ENCODE results near the gene VAV1.
"Not testable (repeated sequence)": the region's sequence is repeated elsewhere in the genome, so short reads cannot be mapped to it uniquely, and the experiment has no call there.

The VAV1 gene

DNA sequence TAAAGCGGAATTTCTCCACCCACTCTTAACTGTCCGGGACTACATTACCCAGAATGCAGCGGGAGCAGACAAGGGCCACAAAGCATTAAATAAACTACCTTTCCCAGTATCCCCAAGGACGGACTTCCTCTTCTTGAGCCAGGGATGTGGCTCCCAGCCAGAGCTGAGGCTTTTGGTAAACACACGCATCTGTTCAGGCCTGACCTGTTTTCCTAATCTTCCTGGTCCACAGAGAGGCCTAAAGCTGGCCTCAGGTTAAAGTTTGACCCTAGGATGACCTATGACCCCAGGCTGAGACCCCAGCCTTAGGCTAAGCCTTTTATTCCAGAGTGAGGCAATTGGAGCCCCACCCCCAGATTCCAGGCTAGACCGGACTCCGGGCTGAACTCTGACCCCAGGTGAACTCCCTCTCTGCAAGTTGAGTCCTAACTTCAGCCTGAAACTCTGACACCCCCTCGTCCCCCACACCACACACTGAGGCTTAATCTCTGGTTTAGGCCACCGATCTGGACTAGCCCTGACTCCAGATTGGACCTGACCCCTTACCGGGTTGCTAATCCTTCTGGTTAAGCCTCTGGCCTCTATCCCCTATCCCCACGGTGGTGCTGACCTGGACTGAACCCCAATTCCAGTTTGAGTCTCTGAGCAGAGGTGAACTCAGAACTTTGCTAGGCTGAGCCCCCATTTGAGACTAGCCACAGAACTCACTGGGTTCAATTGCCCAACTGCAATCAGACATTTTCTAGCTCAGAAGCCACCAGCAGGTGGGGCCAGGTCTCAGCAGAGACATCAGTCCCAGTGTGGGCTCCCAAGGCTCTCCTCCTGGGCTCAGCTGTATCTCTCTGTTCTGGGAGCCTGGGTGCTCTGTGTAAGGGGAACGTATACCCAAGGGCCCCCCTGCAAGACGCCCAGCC, 34.4 kb upstream of the VAV1 start:
- DNase-seq (ENCODE audit: low spot score) = peak; percentile 84

DNA sequence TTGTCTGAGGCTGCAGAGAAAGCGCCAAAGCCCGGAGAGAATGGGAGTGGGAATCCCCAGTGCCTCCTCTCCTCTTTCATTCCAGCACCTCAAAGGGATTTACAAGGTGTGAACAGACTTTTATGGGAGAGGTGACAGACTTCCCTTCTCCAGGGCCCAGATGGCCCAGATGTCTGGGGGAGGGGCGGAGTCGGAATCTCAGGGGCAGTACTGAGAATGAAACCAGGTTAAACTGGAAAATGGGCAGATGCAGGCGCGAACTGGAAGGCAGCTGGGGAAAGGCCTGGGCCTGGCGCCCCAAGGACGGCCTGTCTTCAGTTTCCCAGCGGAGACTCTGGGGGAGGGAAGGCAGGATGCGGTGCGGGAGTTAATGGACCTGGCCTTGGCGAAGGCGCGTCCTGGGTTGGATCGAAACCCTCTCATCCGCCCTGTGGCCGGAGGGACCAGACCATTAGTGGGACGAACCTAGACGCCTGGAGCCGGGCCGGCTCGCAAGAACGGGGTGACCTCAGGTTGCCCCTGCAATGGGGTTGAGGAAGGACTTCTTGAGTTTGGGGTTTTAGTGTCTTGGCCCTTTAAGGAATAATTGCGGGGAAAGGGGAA, 33.6 kb upstream of the VAV1 start:
- DNase-seq (ENCODE audit: low spot score) = peak; percentile 14

- DNase-seq (ENCODE audit: low spot score) = peak; percentile 84
Observed at GRCh38 chr19:6739390-6739882, 33.1 kb upstream of the VAV1 start, which contains the start of gene TRIP10. TRIP10 (plus strand) TSS chr19:6739680; CDS start chr19:6739762, 82 bp downstream.

DNA sequence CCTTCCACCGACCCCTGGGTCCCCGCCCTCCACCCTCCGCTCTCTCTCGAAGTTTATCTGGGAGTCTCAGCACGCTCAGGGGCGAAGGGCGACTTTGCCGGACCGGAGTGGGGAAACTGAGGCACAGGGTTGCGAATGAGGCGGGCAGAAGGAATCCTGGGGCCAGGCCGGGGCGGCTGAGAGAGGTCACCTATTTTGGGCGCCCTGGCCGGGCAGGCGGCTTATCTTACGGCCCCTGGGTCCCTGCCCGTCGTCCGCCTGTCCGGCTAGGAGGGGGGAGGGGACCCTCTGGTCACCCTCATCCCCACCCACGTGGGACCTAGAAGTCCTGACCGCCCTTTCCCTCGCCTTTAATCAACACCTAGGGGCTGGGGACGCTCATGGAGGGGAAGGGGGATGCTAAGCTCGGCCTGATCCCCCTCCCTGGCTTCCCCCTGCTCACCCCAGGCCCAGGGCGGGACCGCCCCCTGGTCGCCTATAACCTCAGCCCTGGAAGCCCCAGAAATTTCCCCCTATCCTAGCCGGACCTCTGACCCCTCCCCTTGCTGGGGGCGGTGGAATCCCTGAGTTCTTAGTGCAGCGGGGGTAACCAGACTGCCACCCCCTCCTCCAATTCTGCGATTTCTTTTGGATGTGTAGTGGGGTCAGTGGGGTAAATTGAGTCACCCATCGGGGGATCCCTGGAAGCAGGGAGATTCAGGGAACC, 32.5 kb upstream of the VAV1 start:
- no peak for DNase-seq (ENCODE audit: low spot score)

DNA sequence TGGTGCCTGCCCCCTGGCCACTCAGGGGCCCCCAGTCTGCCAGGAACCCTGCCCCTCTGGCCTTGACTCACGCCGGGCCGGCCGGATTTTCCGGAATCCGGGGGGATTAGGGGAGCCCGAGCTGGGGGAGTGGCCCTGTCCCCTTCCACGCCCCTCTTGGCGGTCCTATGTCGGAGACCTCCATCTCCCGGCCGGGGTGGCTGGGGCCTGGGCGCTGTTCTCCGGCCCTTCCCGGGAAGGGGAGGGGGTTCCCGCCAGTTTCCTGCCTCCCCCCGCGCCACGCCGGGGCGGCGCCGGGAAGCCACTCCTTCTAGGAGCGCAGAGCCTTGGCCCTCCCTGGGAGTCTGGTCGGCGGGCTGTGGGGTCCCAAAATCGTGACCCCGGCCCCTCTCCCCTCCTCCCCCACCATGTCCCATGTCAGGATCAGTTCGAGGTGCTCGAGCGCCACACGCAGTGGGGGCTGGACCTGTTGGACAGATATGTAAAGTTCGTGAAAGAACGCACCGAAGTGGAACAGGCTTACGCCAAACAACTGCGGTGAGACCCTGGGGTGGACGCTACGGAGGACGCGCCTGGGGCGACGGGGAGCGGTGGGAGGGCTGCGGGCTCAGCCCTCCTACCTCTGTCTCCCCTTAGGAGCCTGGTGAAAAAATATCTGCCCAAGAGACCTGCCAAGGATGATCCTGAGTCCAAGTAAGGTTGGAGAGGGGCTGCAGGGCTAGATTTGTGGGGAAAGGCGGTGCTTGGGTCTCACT, 31.7 kb upstream of the VAV1 start:
- DNase-seq (ENCODE audit: low spot score) = no peak

DNA sequence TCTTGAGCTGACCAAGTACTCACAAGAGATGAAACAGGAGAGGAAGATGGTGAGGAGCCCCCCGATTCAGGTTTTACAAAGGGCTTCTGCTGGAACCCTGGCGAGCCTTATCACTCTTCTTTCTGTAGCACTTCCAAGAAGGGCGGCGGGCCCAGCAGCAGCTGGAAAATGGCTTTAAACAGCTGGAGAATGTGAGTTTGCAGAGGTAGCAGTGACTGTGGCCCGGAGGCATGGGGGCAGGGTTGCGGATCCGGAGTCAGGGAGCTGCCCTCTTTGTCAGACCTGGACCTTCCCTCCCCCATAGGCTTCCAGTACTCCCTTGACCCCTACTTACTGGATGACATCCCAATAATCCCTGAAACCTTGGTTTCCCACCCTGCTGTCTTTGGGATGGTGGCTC, 29.4 kb upstream of the VAV1 start:
- DNase-seq (ENCODE audit: low spot score) = no peak

DNA sequence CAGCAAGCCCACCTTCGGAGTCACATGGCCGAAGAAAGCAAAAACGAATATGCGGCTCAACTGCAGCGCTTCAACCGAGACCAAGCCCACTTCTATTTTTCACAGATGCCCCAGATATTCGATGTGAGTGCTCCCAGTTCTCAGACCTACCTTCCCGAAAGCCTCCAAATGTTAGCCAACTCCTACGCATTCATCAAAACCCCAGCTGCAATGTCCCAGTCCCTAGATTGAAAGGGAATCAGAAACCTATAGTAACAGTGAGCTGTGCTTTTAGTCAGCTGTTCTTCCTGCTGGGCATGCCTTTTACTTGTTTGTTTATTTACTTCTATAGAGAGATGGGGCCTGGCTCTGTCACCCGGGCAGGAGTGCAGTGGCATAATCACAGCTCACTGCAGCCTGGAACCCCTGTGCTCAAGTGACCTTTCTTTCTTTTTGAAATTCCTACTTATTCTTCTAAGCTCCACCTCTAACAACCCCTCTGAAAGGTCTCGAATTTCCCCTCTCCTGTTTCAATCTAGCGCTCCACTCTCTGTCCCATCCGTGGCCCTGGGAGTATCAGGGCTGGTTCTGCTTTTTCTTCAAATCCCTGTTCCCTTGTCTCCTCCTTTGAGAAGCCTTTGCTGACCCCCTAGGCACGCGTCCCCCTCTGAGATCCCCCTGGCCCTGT, 28.7 kb upstream of the VAV1 start:
- no peak for DNase-seq (ENCODE audit: low spot score)

GRCh38 chr19:6744381-6745301, 27.9 kb upstream of the VAV1 start:
- no peak for DNase-seq (ENCODE audit: low spot score)

- no peak for DNase-seq (ENCODE audit: low spot score)
Observed at GRCh38 chr19:6745965-6746364, 26.5 kb upstream of the VAV1 start.

GRCh38 chr19:6748543-6748942, 24.0 kb upstream of the VAV1 start:
- not testable (repeated sequence) for DNase-seq (ENCODE audit: low spot score)

- DNase-seq (ENCODE audit: low spot score) = no peak
Observed at GRCh38 chr19:6750062-6750461, 22.4 kb upstream of the VAV1 start.

DNA sequence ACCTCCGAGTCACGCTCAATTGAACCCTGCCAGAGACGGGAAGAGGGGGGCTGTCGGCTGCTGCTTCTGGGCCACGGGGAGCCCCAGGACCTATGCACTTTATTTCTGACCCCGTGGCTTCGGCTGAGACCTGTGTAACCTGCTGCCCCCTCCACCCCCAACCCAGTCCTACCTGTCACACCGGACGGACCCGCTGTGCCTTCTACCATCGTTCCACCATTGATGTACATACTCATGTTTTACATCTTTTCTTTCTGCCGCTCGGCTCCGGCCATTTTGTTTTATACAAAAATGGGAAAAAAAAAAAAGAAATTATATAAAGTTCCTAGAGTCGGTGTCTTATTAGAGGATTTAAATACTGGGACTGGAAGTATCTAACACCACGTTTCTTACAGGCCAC, 21.3 kb upstream of the VAV1 start:
- DNase-seq (ENCODE audit: low spot score) = no peak

DNA sequence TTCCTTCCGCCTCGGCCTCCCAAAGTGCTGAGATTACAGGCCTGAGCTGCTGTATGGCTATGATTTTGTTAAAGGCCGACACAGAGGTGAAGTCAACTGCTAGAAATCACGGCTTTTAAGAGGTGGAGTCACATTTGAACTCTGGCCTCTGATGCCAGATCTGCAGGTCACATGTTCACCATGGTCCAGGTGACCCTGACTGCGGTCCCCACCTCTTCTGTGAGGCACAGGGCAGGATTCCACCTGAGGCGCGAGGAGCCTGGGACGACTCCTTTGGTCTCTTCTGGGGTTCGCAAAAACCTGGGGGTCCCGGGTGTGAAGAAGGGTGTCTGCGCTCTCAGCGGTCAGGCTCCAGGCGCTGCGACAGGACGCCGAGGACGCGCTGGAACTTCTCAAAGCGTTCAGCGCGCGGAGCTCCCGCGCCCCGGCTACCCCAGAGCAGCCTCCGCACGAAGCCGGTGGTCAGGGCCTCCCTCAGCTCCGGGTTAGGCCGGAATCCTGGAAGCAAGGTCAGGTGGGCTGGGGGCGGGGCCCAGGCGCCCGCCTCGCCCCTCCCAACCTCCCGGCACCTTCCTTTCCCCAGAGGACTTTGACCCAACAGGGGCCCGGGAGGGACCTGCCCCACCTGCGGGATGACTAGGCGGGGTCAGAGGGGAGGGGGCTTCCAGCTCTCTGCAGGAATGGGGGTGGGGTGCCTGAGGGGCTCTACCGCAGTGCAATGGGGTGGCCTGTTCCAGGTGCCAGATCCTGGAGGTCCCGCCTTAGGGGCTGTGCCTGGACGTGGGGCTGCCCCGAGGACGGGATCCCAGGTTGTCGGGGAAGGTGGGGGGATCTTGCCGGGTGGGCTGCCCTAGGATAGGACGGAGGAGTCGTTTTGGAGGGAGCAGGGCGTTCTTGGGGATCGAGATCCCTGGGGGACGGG, 20.0 kb upstream of the VAV1 start:
- DNase-seq (ENCODE audit: low spot score) = no peak

GRCh38 chr19:6753178-6754031, 19.1 kb upstream of the VAV1 start:
- DNase-seq (ENCODE audit: low spot score) = peak; percentile 72

DNA sequence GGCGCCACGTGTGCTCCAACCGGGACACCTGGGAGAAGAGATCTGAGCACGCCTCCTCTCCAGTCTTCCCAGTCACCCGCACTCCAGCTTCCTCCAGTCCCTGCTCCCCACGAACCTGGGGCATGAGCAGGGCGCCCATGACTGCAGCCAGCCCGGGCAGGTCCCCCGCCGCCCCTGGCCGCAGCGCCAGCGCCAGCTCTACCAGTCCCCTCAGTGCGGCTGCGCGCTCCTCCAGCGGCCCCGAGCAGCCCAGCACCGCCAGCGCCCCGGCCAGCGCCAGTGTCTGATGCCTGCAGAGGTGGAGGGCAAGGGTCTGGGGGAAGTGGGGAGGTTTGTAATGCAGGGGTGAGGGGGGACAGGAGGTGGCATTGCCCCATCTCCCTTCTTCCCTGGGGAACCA, 18.4 kb upstream of the VAV1 start:
- DNase-seq (ENCODE audit: low spot score) = no peak

DNA sequence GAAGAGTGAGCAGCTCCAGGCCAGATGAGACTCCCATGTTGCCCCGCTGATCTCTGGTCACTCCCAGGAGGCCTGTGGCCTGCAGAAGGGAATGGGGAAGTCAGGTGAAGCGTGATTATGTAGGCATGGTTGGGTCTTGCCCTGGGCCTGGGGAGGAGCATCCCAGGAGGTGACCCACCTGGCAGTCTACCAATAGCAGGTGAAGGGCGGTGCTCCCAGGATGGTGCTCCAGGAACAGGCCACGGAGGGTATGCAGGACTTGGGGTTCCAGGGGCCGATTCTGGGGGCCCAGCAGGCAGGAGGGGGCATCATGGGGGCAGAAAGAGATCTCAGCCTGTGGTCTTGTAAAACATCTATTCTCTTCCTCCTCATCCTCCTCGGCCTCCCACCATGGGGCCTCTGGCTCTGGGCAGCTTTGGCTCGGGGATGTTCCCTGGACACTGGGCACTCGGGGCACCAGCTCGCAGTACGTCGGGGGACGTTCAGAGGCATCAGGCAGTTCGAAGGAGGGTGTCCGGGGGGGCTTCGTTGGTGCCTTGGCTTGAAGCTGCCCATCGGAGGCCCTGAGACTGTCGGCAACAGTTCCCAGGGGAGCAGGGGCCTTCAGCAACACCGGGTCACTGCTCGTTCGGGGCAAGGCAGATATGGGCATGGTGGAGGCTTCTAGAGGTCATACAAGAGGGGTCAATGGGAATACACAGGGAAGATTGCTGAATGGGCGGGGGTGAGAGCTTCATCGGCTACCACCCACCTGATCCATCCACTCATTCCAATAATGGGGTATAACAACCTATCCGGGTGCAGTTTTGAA, 17.6 kb upstream of the VAV1 start:
- DNase-seq (ENCODE audit: low spot score) = no peak

DNA sequence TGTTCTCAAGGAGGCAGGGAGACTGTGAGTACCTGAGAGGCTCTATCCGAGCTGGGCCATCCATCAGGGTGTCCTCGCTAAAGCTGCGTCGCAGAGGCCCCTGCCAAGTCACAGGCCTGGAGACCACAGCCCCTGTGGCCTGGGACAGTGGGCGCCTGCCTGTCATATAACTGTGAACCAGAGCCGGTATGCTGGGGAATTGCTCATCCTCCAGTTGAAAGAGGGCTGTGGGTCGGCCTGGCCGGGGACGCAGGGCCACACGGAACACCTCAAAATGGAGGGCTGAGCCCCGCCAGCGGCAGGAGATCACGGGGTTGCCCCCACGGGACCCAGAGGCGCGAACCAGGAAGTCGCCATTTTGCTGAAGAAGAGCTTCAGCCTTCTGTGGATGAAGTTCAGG, 11.9 kb upstream of the VAV1 start:
- no peak for DNase-seq (ENCODE audit: low spot score)

Data from CD4-positive, alpha-beta T cell treated with Interleukin-2 at 100 ng/mL for 4 hours (primary cell).